Measurements from ENCODE around the gene ADCY2.
A peak's percentile ranks its signal among the peaks of the same experiment; 100 is the strongest.

The ADCY2 gene

DNA sequence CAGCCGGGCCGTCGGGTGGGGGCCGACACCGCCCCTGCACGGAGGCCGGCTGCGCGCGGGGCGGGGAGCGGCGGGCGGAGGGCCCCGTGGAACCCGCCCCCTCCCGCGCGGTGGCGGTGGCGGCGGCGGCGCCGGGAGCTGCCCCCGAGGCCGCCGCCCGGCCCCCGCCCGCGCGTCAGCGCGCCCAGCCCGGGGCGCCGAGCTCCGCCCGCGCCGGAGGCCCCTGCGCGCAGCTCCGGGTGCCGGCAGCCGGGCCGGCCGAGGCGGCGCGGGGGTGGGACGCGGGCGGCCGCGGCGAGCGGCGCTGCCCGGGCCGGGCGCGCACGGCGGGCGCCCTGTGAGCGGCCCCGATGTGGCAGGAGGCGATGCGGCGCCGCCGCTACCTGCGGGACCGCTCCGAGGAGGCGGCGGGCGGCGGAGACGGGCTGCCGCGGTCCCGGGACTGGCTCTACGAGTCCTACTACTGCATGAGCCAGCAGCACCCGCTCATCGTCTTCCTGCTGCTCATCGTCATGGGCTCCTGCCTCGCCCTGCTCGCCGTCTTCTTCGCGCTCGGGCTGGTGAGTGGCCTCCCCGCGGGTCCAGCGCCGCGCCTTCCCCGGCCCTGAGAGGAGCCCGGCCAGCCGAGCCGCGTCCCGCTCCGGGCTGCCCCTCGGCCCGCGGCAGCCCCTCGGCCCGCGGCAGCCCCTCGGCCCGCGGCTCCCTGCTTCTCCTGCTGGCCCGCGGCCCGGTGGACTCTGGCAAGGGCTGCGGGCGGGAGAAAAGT is at the start of gene ADCY2:
TSS of gene ADCY2 (plus strand) at position 192 of the 766 bp plus-strand sequence. CDS start at position 351, 159 bp downstream.
- DNase-seq (ENCODE audit: low read depth in 2 of 2), result no peak

DNA sequence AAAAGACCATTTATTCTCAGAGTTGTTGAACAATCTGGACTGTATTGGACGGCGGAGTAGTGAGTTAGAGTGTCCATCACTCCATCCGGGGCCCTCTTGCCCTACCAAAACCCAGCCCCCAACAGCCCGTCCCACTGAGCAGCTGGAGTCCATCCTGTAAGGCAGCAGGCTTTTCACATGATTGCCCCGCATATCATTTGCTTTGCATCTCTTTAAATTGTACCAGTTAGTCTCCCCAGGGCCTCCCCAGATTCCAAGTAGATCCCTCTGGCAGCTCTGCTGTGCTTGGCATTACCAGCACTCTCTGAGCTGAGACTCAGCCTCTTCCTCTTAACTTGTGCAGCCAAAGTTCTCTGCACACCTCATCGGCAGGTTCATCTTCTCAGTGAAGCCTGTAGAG is 48.6 kb upstream of the ADCY2 start:
- DNase-seq (ENCODE audit: low read depth in 2 of 2), result no peak

DNA sequence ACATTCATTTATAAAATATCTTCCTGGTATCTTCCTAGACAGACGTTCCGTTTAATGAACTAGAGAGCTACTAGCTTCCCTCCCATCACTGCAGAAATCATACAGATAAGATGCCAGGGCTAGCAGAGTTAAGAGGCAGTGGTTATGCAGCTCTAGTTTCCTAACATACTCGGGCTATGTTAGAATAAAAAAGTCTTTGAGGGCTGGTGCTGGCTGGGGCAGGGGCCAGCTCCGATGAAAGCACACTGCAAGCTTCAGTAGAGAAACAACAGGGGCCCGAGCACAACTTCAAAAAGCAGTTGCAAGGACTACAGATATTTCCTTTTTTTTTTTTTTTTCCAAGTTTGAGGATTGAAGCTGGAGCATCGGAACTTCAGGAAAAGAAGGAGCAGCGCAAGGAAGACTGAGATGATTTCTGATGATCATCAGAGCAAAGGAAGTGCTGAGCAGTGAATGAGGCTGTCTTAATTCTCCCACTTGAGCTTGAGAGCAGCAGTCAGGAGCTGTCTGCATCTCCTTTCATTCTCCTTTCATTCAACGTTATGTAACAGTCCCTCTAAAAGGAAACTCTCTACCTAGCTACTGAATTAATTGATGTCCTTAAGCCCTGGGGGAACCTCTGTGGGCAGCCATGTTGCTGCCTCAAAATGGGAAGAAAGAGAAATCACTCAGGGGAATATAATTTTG is 47.6 kb upstream of the ADCY2 start:
- no peak for DNase-seq (ENCODE audit: low read depth in 2 of 2)

DNA sequence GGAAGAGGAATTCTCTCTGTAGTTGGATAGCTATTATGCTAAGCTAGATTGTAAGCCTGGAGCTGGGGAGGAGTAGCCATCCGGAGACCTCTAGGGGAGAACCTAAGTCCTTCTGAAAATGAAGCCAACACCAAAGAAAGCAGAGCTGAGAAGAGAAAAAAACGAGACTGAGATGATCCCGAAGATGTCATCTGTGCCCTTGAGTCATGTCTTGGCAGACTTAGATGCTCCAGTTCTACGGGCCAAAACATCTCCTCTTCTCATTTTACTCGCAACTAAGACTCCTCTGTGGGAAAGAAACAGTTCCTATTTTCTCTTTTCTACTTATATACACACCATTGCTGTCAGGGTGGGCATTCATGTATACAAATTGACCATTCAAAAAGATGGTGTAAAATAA is 34.3 kb upstream of the ADCY2 start:
- DNase-seq (ENCODE audit: low read depth in 2 of 2), result no peak

DNA sequence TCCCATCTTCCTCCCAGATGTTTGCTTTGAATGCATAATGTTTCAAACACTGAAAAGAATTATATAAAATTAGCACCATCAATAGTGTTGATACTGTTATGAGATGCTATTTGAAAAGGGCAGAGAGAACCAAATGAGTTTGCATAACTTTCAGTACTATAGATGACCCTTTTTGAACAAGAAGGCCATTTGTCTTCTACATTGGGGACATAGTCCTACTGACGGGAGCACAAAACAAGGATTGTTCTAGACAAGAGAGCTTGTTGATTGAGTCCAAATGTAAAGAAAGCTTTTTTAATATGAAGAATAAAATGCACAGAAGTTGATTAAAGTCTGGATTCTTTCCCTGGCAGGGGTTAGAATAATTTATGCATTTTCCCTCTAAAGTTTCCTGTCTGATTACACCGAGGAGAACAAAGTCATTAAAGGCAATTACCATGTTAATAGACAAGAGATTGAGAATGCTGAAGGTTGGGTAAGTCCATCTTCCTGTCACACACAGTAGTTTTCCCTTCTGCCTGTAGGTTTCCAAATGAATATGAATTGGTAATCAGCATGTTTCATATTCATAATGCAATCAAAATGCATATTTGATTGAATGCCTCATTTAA is 32.8 kb upstream of the ADCY2 start:
- no peak for DNase-seq (ENCODE audit: low read depth in 2 of 2)

DNA sequence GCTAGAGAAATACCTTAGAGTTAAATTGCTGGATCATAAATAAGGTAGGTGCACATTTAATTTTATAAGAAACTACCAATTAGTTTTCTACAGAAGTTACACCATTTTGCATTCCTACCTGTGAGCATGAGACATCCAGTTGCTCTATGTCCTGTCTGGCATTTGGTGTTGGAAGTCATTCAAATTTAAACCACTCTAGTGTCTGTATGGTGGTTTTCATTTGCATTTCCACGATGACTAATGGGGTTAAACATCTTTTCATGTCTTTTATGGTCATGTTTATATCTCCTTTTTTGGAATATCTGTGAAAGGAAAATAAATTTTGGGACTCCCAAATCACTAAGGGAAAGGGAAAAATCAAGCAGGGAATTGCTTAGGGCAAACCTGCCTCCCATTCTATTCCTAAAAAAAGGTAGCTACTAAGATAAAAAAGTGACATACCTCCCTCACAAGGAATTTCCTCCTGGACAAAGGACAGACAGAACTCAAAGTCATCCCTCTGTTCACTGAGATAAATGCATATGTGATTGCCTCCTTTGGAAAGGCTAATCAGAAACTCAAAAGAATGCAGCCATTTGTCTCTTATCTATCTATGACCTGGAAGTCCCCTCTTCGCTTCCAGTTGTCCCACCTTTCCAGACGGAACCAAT is 31.6 kb upstream of the ADCY2 start:
- no peak for DNase-seq (ENCODE audit: low read depth in 2 of 2)

DNA sequence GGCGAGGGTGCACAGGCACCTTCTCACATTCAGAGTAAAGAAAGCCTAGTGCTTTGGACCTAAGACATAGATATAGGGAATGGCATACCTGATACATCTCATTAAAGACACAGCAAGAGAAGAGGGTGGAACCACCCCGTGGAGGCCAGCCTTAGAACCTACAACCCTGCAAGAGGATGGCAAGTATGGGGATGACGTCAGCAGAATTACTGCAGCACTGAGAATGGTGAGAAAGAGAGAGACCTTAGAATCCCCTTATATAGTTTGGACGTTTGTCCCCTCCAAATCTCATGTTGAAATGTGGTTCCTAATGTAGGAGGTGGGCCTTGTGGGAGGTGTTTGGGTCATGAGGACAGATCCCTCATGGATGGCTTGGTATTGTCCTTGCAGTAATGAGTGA is 28.2 kb upstream of the ADCY2 start:
- no peak for DNase-seq (ENCODE audit: low read depth in 2 of 2)

DNA sequence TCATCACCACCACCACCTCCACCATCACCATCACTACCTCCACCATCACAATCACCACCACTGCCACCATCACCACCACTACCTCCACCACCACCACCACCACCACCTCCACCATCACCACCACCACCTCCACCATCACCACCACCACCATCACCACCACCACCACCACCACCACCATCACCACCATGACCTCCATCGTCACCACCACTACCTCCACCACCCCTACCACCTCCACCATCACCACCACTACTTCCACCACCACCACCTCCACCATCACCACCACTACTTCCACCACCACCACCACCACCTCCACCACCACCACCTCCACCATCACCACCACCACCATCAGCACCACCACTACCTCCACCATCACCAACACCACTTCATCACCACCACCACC is 23.5 kb upstream of the ADCY2 start:
- DNase-seq (ENCODE audit: low read depth in 2 of 2), result no peak

DNA sequence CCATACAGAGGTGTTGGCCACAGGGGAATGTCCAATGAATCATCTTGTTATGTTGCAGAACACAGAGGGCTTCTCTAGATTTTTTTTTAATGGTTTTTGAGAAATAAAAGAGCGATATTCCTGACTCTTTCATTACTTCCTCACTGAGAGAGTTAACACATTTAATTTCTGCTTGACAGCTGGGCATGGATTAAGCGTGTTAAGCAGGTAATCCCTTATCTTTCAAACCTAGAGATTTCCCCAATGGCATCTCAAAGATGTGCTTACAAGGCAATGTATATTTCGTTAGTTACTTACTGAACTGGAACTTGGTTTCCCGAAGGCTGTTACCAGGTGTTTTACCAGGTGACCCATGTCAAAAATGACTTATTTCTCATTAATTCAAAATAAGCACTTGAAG is 21.8 kb upstream of the ADCY2 start:
- no peak for DNase-seq (ENCODE audit: low read depth in 2 of 2)

DNA sequence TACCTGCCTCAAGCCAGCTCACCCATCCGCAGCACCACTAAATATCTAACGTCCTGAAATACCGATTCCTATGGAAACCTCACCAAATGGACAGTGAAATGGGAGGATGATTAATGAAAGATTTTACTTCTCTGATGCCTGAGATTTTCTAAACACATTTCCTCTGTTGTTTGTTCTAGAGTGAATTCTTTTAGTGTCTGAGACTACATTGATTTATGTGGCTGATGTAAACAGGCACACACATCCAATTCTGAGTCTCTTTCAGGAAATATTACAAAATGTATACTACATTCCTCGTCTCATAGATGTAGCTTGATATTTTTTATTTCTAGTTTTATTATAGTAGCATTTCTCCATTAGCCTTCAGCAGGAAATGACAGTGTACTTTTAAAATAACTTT is 20.5 kb upstream of the ADCY2 start:
- no peak for DNase-seq (ENCODE audit: low read depth in 2 of 2)

DNA sequence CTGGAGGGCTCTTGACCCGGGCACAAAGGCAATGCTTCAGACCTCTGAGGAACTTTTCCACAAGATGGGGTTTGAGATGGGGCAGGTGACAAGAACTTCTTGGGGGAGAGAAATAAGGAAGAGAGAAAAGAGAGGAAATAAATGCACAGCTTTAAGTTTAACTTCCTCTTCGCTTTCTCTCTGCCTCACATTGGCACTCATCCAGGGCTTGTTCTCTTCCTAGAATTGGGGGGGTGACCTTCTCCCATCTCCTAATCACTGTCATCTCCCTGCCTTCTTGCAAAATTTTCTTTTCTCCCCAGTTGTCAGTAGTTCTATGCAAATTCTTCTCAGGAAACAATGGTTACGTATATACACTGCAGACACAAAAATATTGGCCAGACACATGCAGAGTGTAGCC is 19.1 kb upstream of the ADCY2 start:
- DNase-seq (ENCODE audit: low read depth in 2 of 2), result no peak

DNA sequence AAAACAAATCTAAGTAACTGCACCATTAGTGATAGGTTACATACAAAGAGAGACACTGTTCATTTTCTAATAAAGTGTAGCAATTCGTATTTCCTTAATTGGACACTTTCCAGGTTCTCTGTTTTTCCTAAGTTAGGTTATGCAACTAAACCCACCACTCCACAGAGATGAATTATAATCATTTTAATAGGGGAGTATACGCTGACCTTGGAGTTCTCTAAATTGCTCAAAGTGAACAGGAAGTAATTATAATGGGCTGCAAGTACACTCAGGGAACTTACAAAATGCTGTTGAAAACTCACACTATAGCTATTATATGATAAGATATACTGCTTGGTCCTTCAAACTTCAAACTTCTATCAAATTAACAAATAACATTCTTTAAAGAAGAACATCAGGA is 18.2 kb upstream of the ADCY2 start:
- no peak for DNase-seq (ENCODE audit: low read depth in 2 of 2)

DNA sequence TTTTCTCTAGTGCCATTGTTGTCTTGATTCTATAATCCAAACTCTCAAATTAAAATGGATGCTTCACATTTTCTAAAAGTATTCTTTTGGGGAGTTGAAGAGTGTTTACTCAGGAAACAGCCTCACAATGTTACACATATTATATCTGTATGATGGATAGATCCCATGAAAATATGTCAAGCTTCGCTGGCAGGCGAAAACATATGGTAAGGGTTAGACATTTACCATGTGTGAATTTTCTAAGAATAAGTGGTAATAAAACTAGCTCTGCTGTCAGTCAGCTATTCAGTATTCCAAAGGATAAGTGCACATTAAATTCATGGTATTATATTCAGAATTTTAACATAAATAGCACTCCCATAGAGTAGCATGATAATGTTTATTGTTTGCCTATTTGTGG is 13.3 kb upstream of the ADCY2 start:
- no peak for DNase-seq (ENCODE audit: low read depth in 2 of 2)

DNA sequence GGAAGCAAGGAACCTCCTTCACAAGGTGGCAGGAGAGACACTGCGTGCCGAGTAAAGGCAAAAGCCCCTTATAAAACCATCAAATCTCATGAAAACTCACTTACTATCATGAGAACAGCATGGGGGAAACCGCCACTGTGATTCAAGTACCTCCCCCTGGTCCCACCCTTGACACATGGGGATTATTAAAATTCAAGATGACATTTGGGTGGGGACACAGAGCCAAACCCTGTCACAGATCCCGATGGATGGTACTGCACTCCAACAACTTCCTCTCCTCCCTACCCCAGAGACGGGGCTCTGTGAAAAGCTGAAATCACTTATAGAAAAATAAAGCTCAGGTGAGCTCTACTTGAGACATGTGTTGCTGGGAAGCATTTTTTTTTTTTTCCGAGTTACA is 10.3 kb upstream of the ADCY2 start:
- no peak for DNase-seq (ENCODE audit: low read depth in 2 of 2)

DNA sequence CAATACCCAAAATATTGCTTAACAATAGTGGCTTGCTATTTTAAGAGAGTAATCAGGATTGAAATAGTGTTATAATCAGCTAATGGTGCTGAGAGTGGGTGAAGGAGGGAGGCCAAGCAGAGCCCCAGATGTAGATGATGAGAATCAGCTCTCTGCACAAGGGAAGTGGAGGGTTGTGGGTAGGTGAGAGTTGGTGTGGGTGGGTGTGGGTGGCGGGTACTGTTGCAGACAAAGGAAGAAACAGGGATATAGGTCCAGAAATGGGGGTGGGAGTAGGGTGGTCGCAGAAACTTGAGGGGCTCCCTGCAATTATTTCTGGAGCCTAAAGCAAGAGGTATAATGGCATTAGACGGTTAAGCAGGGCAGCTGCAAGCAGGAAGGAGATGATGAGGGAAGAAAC is 7.4 kb upstream of the ADCY2 start:
- no peak for DNase-seq (ENCODE audit: low read depth in 2 of 2)

DNA sequence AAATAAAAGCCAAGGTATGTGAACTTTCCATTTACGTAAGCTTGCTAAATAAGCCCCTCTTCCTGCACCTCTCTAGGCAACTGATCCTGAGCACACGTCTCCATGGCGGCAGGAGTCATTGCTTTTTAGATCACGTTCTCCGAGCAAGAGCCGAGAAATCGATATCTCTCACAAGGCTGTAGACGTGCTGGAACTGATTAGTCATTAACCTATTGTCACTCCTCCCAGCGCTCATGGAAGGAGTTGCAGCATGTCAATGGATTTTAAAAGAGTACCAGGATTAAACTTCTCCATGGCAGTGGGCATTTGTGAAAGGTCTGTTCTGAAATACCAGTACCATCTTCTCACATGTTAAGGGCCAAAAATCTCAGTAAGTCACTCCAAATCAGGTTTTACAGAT is 4.7 kb upstream of the ADCY2 start:
- no peak for DNase-seq (ENCODE audit: low read depth in 2 of 2)

DNA sequence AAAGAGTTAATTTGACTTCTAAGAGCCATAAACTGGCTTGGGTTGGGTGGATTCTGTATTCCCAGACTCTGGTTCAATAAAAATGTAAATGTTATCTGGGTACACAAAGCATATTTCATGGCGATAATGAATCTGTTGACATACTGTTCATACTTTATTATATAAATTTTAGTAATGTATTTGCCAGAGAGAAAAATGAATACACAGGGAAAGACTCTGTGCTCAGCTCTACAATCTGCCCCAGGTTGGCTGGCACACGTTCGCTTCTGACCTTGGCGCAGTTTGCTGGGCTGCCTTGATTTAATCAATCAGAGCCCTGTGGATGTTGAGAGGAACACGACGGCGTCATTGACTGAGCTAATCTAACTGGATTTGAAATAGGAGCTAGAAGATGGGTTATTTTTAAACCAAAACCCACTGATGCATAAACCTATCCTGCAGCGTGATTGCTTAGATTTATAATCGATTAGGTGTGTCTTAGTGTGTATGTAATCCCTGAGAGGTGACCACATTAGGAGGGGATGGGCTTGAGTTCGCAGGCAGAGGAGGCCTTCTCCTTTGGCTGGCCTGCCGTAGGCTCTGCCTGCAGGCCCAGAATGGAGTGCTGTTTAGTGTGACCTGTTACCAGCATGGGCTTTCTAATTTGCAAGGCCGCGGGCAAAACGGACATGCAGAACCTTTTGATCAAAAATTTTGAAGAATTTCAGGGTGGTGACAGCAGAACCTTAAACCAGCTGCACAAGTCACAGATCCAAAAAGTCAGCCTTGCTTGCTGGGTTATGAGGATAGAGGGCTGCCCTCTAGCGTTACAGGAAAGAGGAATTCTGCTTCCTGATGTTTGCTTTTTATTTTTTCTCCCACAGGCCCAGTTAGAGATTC is 3.9 kb upstream of the ADCY2 start:
- peak; percentile 5 to 12 for DNase-seq (ENCODE audit: low read depth in 2 of 2)

DNA sequence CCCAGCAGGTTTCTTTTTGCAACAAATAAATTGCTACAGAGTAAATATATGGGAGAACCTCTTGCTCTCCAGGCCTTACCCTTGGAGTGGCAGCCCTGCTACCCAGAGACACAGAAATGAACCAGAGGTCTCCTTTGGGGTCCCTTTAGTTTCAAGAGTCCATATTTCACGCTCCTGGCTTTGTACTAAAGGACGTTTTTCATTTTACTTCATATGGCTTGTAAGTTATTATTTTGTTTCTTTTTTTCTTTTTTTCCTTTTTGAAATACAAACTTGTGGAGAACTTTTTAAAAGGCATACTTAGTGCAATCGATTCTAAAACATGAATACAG is 3.3 kb upstream of the ADCY2 start:
- DNase-seq (ENCODE audit: low read depth in 2 of 2), result no peak

DNA sequence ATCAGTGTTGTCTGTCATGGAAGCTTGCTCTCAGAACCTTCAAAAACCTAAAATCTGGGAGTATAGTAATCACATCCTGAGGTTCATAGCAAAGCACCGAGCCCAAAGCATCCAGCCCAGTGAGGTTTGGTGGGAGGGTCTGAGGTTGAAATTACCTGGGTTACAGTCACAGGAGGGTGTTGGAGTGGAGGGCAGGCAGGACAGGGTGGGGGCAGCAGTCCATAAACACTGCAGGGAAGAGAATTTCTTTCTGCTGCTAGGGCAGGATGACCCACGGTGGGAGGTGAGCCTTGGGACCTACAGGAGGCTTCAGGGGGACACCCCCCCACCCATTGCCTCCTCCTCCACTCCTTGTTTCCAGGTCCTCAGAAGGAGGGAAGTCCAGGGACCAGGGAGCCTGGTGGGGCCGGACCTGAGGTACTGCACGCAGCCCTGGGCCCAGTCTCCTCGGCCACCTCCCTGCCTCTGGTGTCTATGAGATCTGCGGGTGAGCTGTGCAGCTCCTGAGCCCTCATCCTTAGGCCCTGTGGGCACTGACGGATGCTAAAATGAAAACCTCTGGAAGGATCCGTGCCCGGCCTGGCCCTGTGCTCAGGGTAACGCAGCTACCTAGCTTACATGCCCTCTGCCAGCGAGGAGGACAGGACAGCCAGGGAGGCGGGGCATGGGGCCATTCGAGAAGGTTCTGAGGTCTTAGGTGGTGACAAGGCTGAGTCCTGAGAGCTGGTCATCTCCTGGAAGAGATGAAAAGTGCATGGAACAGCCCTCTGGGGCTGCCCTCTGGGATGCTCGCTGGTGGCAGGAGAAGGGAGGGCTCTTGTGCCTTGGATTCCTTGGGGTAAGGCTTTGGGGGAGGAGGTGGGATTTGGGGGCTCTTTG is 1.8 kb upstream of the ADCY2 start:
- DNase-seq (ENCODE audit: low read depth in 2 of 2), result no peak

DNA sequence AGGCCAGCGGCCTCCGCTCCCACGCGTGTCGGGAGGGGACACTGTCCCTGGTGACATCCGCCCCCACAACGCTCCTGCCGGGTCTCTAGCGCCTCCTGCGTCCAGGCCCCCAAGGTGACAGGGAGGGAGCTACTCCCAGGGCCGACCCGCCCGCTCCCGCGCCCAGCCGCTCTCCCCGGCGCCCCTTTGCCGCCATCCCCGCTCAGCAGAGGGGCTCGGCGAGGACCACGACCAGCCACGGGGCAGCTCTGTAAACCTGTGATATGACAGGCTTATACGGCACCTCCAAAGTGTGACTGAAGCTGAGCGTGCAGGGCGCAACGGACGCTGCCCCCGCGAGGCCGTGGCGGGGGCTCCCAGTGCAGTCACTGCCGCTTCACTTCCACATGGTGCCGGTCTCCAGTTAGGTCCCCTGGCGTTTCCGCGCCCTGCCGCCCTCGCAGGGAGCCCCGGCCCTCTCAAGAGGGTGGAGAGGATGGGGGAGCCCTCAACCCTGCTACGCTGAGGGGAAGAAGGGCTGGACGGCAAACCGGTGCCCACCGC is 978 bp upstream of the ADCY2 start:
- DNase-seq (ENCODE audit: low read depth in 2 of 2), result no peak
